ENCODE results near the gene SCN4B. TPM values are rescaled to one million over a fixed set of nuclear protein-coding genes. Genes with fewer than 3 reads are reported as not detected.

Gene SCN4B
- total and polyA plus RNA-seq, 9 donors: 2.4 to 5.1 (median 4.0) TPM

DNA sequence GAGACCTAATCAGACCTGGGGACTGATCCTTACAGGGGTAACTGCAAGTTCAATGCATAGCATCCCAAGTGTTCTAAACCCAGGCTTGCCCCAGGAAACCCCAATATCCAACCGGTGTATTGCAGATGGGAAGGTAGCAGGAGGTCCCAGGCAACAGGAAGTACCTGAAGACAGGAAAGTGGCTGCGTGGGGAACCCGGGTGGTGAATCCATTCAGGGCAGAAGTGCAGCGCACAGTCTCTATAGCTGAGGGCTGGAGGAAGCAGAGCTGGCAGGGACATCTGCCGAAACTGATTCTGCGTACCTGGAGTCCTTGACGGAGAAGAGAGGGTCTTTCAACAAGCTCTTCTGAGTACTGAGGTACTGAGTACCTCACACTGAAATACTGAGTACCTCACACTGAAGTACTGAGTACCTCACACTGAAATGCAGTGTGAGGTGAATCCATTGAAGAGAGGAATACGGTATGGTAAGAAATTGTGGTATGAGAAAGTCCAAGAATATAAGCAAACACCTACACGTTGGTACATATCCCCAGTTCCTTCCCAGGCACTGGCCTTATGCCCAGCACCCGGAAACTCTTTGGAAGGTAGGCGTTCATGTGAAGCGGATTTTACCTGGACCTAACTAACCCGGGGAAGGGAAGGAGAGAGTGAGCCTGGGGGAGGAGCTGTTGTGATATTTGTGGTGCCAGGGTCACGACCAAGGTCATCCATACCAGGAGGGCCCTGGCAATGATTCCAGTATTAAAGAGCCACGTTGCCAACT, 20.1 kb downstream of the SCN4B start:
- Histone ChIP-seq H3K36me3 (ENCODE audit: control insufficient read depth, insufficient read depth, low read length) (no peaks in the 10 kb centered on the region), H3K27ac (ENCODE audit: low read length) (no peak overlapping the region), H3K4me3 (ENCODE audit: low read length) (no peak overlapping the region), H3K9me3 (replicated peaks; ENCODE audit: control insufficient read depth, low read depth, low read length) (no peaks in the 10 kb centered on the region), H3K4me1 (ENCODE audit: control insufficient read depth, insufficient read depth, low read length) (peaks cover 3% of the 10 kb centered on the region), H3K27me3 (ENCODE audit: control insufficient read depth, insufficient read depth, low read length) (peaks cover 12% of the 10 kb centered on the region)
- WGBS (ENCODE audit: insufficient coverage): 64% methylated on average over 5 of the region's 15 CpGs
- DNase-seq: no peak

DNA sequence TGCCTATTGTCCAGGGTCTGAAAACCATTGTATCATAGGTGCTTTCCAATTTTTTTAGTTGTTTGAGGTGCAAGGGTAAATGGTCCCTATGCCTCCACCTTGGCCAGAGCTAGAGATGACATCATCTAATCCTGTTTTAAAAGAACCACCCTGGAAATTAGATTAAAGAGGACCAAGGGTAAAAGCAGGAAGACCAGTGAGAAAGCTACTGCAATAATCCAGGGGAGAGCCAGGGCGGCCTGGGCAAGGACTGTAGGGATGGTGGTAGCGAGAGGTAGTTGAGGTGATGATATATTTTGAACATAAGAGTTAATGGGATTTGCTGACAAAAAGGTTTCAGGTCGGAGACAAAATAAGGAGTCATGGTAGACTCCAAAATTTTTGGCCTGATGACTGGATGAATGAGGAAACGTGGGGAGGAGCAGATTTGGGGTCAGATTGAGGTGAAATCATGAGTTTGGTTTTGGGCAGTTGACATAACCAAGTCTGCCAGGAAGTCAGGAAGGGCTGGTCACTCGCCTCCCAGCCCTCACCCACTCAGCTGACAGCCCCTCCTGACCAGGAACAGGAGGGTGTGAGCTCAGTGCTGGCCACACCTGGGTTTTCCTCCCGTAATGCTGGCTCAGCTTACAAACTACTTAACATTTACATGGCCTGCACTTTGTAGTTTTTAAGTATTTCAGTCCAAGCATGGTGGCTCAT, 23.0 kb downstream of the SCN4B start:
- WGBS (ENCODE audit: insufficient coverage): 45% methylated on average over 6 of the region's 6 CpGs
- no peaks in the 10 kb centered on the region for H3K9me3 ChIP-seq (replicated peaks; ENCODE audit: control insufficient read depth, low read depth, low read length)
- no peak overlapping the region for H3K4me3 ChIP-seq (ENCODE audit: low read length)
- no peaks in the 10 kb centered on the region for H3K27me3 ChIP-seq (ENCODE audit: control insufficient read depth, insufficient read depth, low read length)
- no peaks in the 10 kb centered on the region for H3K36me3 ChIP-seq (ENCODE audit: control insufficient read depth, insufficient read depth, low read length)
- no peak for DNase-seq
- no peak overlapping the region for H3K27ac ChIP-seq (ENCODE audit: low read length)
- peaks cover 3% of the 10 kb centered on the region for H3K4me1 ChIP-seq (ENCODE audit: control insufficient read depth, insufficient read depth, low read length)

DNA sequence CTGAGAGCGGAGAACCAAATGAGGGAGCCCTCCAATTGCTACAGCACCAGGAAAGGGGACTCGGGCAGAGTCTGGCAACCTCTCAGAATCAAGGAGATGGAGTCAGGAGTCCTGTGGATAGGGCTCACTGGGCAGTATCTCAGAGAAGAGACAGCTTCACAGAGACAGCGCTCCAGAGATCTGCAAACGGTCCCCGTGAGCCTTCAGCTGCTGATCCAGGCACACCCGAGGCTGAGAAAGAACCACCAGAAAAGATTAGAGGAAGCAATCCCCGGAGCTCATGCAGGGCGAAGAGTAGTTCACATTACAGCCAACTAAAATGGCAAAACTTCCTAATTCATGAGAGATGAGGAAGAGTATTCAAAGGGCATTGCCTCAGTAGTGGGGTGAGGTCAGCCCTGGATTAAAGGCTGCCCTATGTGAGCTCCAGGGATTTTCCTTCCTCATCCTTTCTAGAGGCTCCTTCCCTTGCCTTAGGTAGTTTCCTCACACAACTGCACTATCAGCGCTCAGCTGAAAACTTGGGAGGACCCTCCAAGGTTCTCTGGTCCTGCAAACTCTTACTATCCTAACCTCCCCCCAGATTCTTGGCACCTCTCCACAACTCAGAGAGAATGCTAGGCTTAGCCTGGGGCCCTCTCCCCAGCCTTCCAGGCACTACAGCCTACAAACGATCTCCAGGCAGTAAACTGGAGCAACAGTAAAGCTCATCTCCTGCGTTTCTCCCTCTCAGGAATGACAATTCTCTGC, 23.7 kb downstream of the SCN4B start:
- no peaks in the 10 kb centered on the region for H3K36me3 ChIP-seq (ENCODE audit: control insufficient read depth, insufficient read depth, low read length)
- no peak overlapping the region for H3K4me3 ChIP-seq (ENCODE audit: low read length)
- DNase-seq: peak; percentile 37
- peaks cover 3% of the 10 kb centered on the region for H3K4me1 ChIP-seq (ENCODE audit: control insufficient read depth, insufficient read depth, low read length)
- H3K9me3 ChIP-seq (replicated peaks; ENCODE audit: control insufficient read depth, low read depth, low read length): no peaks in the 10 kb centered on the region
- WGBS (ENCODE audit: insufficient coverage): 27% methylated on average over 7 of the region's 11 CpGs
- no peak overlapping the region for H3K27ac ChIP-seq (ENCODE audit: low read length)
- H3K27me3 ChIP-seq (ENCODE audit: control insufficient read depth, insufficient read depth, low read length): no peaks in the 10 kb centered on the region

DNA sequence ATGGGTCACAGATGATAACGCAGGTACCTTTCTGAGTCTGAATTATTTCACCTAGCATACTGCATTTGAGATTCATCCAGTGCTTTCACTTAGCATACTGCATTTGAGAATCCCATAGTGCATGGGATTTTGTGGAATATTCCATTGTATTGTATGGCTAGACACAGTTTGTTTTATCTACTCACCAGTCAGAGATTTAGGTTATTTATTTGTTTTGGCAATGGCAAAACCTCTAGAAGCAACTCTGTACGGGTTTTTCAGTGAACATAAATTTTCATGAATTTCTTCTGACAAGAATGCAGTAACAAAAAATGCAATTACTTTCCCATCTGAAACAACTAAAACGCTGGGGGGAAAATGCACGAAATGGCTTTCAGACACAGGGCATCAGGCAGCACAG, 24.3 kb downstream of the SCN4B start:
- Histone ChIP-seq H3K4me1 (ENCODE audit: control insufficient read depth, insufficient read depth, low read length) (peaks cover 3% of the 10 kb centered on the region), H3K27me3 (ENCODE audit: control insufficient read depth, insufficient read depth, low read length) (no peaks in the 10 kb centered on the region), H3K9me3 (replicated peaks; ENCODE audit: control insufficient read depth, low read depth, low read length) (no peaks in the 10 kb centered on the region), H3K36me3 (ENCODE audit: control insufficient read depth, insufficient read depth, low read length) (no peaks in the 10 kb centered on the region), H3K27ac (ENCODE audit: low read length) (no peak overlapping the region), H3K4me3 (ENCODE audit: low read length) (no peak overlapping the region)
- no peak for DNase-seq
- WGBS (ENCODE audit: insufficient coverage): 22% methylated on average over 3 of the region's 4 CpGs

DNA sequence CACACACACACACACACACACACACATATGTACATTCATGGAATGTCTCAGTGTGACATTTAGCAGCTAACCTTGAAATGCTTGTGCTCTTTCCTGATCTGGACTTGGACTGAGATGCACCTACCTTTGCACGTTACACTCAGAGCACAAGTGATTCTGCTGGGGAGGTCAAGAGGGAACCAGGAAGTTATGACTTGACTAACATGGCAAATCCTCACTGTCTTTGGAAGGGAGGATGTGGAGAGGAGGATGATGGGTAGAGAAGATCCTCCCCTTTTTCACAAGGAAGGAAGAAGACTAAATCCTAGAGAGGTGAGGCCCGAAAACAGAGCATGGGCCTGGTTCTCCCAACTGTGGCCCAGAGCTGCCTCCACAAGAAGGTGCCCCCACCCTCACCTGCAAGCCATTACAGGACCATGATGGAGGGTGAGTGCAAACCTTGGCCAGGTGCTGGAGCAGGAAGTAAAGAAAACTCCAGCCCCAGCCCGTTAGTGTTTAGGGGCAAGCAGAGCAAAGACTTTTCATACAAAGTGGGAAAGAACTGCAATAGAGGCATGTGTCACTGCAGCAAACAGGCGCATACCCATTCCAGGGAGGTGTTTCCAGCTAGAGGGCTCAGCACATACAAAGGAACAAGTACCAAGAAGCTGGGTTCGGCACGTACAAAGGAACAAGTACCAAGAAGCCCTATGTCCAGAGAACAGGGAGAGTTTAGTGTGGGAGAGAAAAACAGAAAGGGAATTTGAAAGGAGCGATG, 26.4 kb downstream of the SCN4B start:
- Histone ChIP-seq H3K4me1 (ENCODE audit: control insufficient read depth, insufficient read depth, low read length) (peaks cover 3% of the 10 kb centered on the region), H3K27me3 (ENCODE audit: control insufficient read depth, insufficient read depth, low read length) (no peaks in the 10 kb centered on the region), H3K9me3 (replicated peaks; ENCODE audit: control insufficient read depth, low read depth, low read length) (no peaks in the 10 kb centered on the region), H3K27ac (ENCODE audit: low read length) (no peak overlapping the region), H3K4me3 (ENCODE audit: low read length) (no peak overlapping the region), H3K36me3 (ENCODE audit: control insufficient read depth, insufficient read depth, low read length) (no peaks in the 10 kb centered on the region)
- WGBS (ENCODE audit: insufficient coverage): 70% methylated on average over 5 of the region's 7 CpGs
- DNase-seq: no peak

DNA sequence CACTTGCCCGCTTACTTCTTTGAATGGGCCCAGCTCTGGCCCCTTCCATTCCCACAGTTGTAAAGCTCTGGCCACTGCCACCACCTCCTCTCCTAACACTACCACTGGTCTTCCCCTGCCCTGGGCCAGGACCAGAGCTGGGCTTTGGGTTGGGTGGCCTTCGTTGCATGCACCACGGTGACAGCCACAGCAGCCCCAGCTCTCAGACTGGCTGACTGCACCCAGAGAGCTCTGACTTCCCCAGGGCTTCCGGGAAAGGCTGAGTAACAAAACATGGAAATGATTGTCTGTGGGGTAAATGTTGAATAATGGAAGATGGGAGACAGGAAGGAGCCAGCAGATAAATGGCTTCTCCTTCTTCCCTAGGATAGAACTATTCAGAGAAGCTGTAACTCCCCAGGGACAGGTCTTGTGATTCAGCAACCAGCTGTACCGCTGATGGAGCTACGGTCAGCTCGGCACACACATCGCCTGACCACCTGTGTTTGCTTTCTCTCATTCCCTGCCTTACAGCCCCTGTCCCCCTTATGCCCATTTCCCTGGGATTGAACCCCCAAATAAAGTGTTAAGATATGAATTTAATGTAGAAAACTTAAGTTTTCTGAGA, 27.6 kb downstream of the SCN4B start:
- Histone ChIP-seq H3K27me3 (ENCODE audit: control insufficient read depth, insufficient read depth, low read length) (no peaks in the 10 kb centered on the region), H3K4me1 (ENCODE audit: control insufficient read depth, insufficient read depth, low read length) (peaks cover 3% of the 10 kb centered on the region), H3K4me3 (ENCODE audit: low read length) (no peak overlapping the region), H3K36me3 (ENCODE audit: control insufficient read depth, insufficient read depth, low read length) (no peaks in the 10 kb centered on the region), H3K9me3 (replicated peaks; ENCODE audit: control insufficient read depth, low read depth, low read length) (no peaks in the 10 kb centered on the region), H3K27ac (ENCODE audit: low read length) (no peak overlapping the region)
- WGBS (ENCODE audit: insufficient coverage): 69% methylated on average over 3 of the region's 8 CpGs
- DNase-seq: peak; percentile 44

DNA sequence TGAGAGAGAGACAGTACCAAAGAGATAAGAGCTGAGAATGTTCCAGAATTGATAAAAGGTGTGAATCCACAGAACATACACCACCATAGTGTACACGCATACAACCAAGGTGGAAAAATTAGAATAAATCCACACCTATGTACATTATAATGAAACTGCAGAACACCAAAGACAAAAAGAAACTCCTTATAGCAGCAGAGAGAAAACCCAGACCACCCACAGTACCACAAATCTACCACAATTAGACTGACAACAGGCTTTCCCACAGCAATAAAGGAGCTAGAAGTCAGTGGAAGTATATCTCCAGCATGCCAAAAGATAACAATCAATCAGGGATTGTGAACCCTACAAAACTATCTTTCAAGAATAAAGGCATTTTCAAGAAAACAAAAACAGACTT, 31.8 kb downstream of the SCN4B start:
- WGBS (ENCODE audit: insufficient coverage): no CpG with 5 or more reads among the region's 1 CpG
- H3K4me1 ChIP-seq (ENCODE audit: control insufficient read depth, insufficient read depth, low read length): no peaks in the 10 kb centered on the region
- no peaks in the 10 kb centered on the region for H3K36me3 ChIP-seq (ENCODE audit: control insufficient read depth, insufficient read depth, low read length)
- DNase-seq: no peak
- no peaks in the 10 kb centered on the region for H3K9me3 ChIP-seq (replicated peaks; ENCODE audit: control insufficient read depth, low read depth, low read length)
- peaks cover 5% of the 10 kb centered on the region for H3K27me3 ChIP-seq (ENCODE audit: control insufficient read depth, insufficient read depth, low read length)
- no peak overlapping the region for H3K27ac ChIP-seq (ENCODE audit: low read length)
- H3K4me3 ChIP-seq (ENCODE audit: low read length): no peak overlapping the region

DNA sequence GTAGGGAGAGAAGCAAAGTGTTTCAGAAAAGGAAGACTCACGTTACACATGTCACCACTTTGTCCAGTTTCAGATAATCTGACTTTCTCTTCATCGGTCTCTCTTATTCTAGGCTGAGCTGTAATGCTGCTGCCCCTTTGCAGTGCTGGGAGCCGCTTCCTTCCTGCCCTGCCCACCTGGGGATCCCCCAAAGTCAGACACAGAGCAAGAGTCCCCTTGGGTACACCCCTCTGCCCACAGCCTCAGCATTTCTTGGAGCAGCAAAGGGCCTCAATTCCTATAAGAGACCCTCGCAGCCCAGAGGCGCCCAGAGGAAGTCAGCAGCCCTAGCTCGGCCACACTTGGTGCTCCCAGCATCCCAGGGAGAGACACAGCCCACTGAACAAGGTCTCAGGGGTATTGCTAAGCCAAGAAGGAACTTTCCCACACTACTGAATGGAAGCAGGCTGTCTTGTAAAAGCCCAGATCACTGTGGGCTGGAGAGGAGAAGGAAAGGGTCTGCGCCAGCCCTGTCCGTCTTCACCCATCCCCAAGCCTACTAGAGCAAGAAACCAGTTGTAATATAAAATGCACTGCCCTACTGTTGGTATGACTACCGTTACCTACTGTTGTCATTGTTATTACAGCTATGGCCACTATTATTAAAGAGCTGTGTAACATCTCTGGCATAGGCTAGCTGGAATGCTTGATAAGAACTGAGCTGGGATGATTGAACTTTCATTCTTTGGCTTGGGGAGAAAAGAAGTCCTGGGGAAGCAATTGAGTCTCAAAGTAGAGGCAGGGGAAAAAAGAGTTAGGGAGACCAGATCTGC, 34.6 kb downstream of the SCN4B start:
- Histone ChIP-seq H3K36me3 (ENCODE audit: control insufficient read depth, insufficient read depth, low read length) (no peaks in the 10 kb centered on the region), H3K4me3 (ENCODE audit: low read length) (no peak overlapping the region), H3K9me3 (replicated peaks; ENCODE audit: control insufficient read depth, low read depth, low read length) (no peaks in the 10 kb centered on the region), H3K4me1 (ENCODE audit: control insufficient read depth, insufficient read depth, low read length) (no peaks in the 10 kb centered on the region), H3K27me3 (ENCODE audit: control insufficient read depth, insufficient read depth, low read length) (peaks cover 5% of the 10 kb centered on the region), H3K27ac (ENCODE audit: low read length) (no peak overlapping the region)
- DNase-seq: no peak
- WGBS (ENCODE audit: insufficient coverage): 63% methylated on average over 4 of the region's 9 CpGs

DNA sequence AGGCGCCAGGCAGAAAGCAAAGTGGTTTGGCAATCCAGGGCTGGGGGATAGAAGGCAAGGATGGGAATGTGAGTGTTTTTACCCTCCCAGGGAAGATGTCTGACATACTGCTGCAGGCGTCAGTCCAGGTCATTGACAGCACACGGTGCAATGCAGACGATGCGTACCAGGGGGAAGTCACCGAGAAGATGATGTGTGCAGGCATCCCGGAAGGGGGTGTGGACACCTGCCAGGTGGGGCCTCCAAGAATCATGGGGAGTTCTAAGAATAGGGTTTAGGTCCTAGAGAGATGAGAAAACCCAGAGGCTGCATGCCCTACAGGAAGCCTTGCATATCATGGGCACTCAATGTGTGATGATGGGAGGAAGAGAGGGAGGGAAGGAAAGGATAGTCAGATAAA, 37.6 kb downstream of the SCN4B start:
- H3K27ac ChIP-seq (ENCODE audit: low read length): no peak overlapping the region
- H3K4me3 ChIP-seq (ENCODE audit: low read length): no peak overlapping the region
- 81% methylated on average over 6 of the region's 7 CpGs for WGBS (ENCODE audit: insufficient coverage)
- peaks cover 5% of the 10 kb centered on the region for H3K27me3 ChIP-seq (ENCODE audit: control insufficient read depth, insufficient read depth, low read length)
- H3K9me3 ChIP-seq (replicated peaks; ENCODE audit: control insufficient read depth, low read depth, low read length): no peaks in the 10 kb centered on the region
- DNase-seq: no peak
- no peaks in the 10 kb centered on the region for H3K4me1 ChIP-seq (ENCODE audit: control insufficient read depth, insufficient read depth, low read length)
- H3K36me3 ChIP-seq (ENCODE audit: control insufficient read depth, insufficient read depth, low read length): no peaks in the 10 kb centered on the region
